GM12864 (cell line): ENCODE results near the gene DPYSL3.
"Not testable (repeated sequence)": the region's sequence is repeated elsewhere in the genome, so short reads cannot be mapped to it uniquely, and the experiment has no call there.

ENCODE experiments used
- DNase-seq: peaks from one replicate; pipeline ENCODE4 v3.0.0-alpha.2; 2011; ENCODE audit warnings: low read depth
- H3K4me3 ChIP-seq: 2 replicates; pipeline ENCODE4 v1.5.1; 2011; ENCODE audit warnings: mild to moderate bottlenecking, low read depth, low read length, control low read depth
- CTCF ChIP-seq: IDR thresholded peaks from 2 replicates; pipeline ENCODE4 v1.5.1; 2011; ENCODE audit warnings: low read depth, mild to moderate bottlenecking, moderate library complexity, low read length, control low read depth, inconsistent platforms; ENCODE audit errors: missing control alignments

Gene DPYSL3

GRCh38 chr5:147509710-147510651 lies at the start of gene DPYSL3:
Gene DPYSL3, minus strand, starts transcription at chr5:147510068. Its CDS starts 210 bp downstream, at chr5:147509858.
- no peak within 1 kb of the TSS for H3K4me3 ChIP-seq
- TF ChIP-seq CTCF = no peak
- DNase-seq = no peak

- H3K4me3 ChIP-seq = no peak overlapping the region
- DNase-seq = no peak
- TF ChIP-seq CTCF = peak; percentile 39
These were observed 49.0 kb upstream of the DPYSL3 start for GRCh38 chr5:147558826-147559225.

- DNase-seq = no peak
- TF ChIP-seq CTCF = no peak
These were observed 48.2 kb upstream of the DPYSL3 start for GRCh38 chr5:147557876-147558745.

GRCh38 chr5:147555176-147555575 lies 45.3 kb upstream of the DPYSL3 start:
- TF ChIP-seq CTCF = no peak
- no peak for DNase-seq
- no peak overlapping the region for H3K4me3 ChIP-seq

More at GRCh38 chr5:147557876-147558745, 48.2 kb upstream of the DPYSL3 start:
- no peak overlapping the region for H3K4me3 ChIP-seq

- no peak overlapping the region for H3K4me3 ChIP-seq
- no peak for DNase-seq
- no peak for TF ChIP-seq CTCF
These were observed 44.5 kb upstream of the DPYSL3 start for GRCh38 chr5:147554261-147554817.

- not testable (repeated sequence) for H3K4me3 ChIP-seq, DNase-seq
These were observed 43.9 kb upstream of the DPYSL3 start for GRCh38 chr5:147553817-147554216.

GRCh38 chr5:147552897-147553296 lies 43.0 kb upstream of the DPYSL3 start:
- H3K4me3 ChIP-seq = no peak overlapping the region
- no peak for TF ChIP-seq CTCF
- DNase-seq = no peak
